GM19468 (cell line): ENCODE results near the gene TRNP1.
"Not testable (repeated sequence)": the region's sequence is repeated elsewhere in the genome, so short reads cannot be mapped to it uniquely, and the experiment has no call there.

Experiments
- ATAC-seq: cut with Tn5 transposase; IDR thresholded peaks from one replicate; pipeline ENCODE4 v1.9.1; 2021; ENCODE audit warnings: mild to moderate bottlenecking, moderate library complexity, moderate number of reproducible peaks; ENCODE audit not compliant: unreplicated experiment; ENCODE audit errors: extremely low read depth

Gene TRNP1

GRCh38 chr1:26993237-26994019 lies at the start of gene TRNP1:
Gene TRNP1 (plus strand): TSS chr1:26993692. CDS start chr1:26993787, 95 bp downstream.
- peak; percentile 45 for ATAC-seq

- ATAC-seq: no peak
Measured at GRCh38 chr1:26945138-26945537, 48.4 kb upstream of the TRNP1 start.

- no peak for ATAC-seq
Measured at GRCh38 chr1:26945728-26946127, 47.8 kb upstream of the TRNP1 start.

GRCh38 chr1:26946270-26946669 lies 47.2 kb upstream of the TRNP1 start:
- no peak for ATAC-seq

GRCh38 chr1:26948725-26949057 lies 44.8 kb upstream of the TRNP1 start:
- ATAC-seq: not testable (repeated sequence)

- no peak for ATAC-seq
Measured at GRCh38 chr1:26949266-26949925, 44.1 kb upstream of the TRNP1 start.

GRCh38 chr1:26949926-26950319 lies 43.6 kb upstream of the TRNP1 start:
- ATAC-seq: no peak

- no peak for ATAC-seq
Measured at GRCh38 chr1:26950602-26951001, 42.9 kb upstream of the TRNP1 start.

- ATAC-seq: no peak
Measured at GRCh38 chr1:26951216-26951615, 42.3 kb upstream of the TRNP1 start.

- no peak for ATAC-seq
Measured at GRCh38 chr1:26951821-26952497, 41.5 kb upstream of the TRNP1 start.

GRCh38 chr1:26953374-26953773 lies 40.1 kb upstream of the TRNP1 start:
- ATAC-seq: no peak

- ATAC-seq: no peak
Measured at GRCh38 chr1:26956321-26956720, 37.2 kb upstream of the TRNP1 start.

- no peak for ATAC-seq
Measured at GRCh38 chr1:26957306-26957705, 36.2 kb upstream of the TRNP1 start.

- no peak for ATAC-seq
Measured at GRCh38 chr1:26959270-26959669, 34.2 kb upstream of the TRNP1 start.

GRCh38 chr1:26959722-26960624 lies 33.5 kb upstream of the TRNP1 start, which contains the start of gene KDF1:
Gene KDF1 (minus strand): TSS chr1:26960468. CDS start chr1:26952380, 8,088 bp downstream.
- ATAC-seq: no peak

GRCh38 chr1:26960625-26960966 lies 32.9 kb upstream of the TRNP1 start:
- ATAC-seq: no peak

- ATAC-seq: no peak
Measured at GRCh38 chr1:26961826-26962225, 31.7 kb upstream of the TRNP1 start.

- no peak for ATAC-seq
Measured at GRCh38 chr1:26965213-26965612, 28.3 kb upstream of the TRNP1 start.

GRCh38 chr1:26965628-26966027 lies 27.9 kb upstream of the TRNP1 start:
- ATAC-seq: no peak

GRCh38 chr1:26970810-26971209 lies 22.7 kb upstream of the TRNP1 start:
- no peak for ATAC-seq
